Measurements from ENCODE around the gene SPECC1. TPM values are rescaled to one million over a fixed set of nuclear protein-coding genes. Genes with fewer than 3 reads are reported as not detected.
"Not testable (repeated sequence)": the region's sequence is repeated elsewhere in the genome, so short reads cannot be mapped to it uniquely, and the experiment has no call there.

The SPECC1 gene
- total RNA-seq, 1 experiment from 2014 or later: 108 TPM

DNA sequence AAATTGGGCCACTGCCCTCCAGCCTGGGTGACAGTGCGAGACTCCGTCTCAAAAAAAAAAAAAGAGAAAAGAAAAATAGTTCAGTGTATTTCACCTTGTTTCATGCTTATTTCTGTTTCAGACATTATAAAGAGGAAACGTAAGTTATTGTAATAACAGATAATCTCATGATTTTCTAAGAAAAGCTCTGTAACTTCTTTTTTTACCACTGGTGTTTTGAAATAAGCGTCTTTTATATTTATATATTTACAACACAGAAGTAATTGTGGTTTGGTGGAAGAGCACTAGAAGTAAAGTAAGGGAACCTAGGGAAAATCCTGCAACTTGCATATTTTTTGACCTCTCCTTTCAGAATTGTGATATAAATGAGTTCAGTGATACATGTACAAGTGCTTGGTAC lies 354.7 kb downstream of the SPECC1 start:
- DNase-seq (ENCODE audit: low read depth); in situ Hi-C loops (cut with HindIII; ENCODE audit: low pct_unique_long_range_greater_than_20kb, low sequenced_read_pairs): not testable (repeated sequence)

Other genes starting within 250 kb of the SPECC1 start
- 8.3 and 14.8 TPM in 2 replicates for gene ULK2, start 141.4 kb upstream of the SPECC1 start, total RNA-seq (2014; rRNA removed; shearing (Covaris generic); ENCODE audit: low replicate concordance)
- 7.5 and 11.4 TPM in 2 replicates for gene AKAP10, start 31.5 kb upstream of the SPECC1 start, total RNA-seq (2014; rRNA removed; shearing (Covaris generic); ENCODE audit: low replicate concordance)

Measured in Caki2 (cell line).